ENCODE results near the gene PYDC2.
"Not testable (repeated sequence)": the region's sequence is repeated elsewhere in the genome, so short reads cannot be mapped to it uniquely, and the experiment has no call there.

PYDC2 gene

DNA sequence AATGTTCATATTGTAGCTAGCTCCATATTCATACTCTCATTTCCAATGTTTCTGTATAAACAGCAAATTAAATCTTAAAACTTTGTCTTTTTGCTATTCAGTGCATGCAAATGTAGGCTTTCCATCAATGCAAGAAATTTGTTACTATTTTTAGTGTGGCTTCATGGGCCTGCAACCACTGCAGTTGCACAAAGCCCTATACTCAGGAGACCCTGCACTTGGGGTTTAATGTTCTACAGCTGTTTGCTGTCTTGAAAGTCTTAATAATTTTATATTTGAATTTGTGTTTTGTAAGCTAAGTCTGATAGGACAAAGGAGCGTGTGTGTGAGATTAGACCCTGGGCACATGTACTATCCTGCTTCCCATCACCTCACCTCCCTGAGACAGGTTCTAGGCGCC is 9.6 kb downstream of the PYDC2 start:
- DNase-seq: no peak

DNA sequence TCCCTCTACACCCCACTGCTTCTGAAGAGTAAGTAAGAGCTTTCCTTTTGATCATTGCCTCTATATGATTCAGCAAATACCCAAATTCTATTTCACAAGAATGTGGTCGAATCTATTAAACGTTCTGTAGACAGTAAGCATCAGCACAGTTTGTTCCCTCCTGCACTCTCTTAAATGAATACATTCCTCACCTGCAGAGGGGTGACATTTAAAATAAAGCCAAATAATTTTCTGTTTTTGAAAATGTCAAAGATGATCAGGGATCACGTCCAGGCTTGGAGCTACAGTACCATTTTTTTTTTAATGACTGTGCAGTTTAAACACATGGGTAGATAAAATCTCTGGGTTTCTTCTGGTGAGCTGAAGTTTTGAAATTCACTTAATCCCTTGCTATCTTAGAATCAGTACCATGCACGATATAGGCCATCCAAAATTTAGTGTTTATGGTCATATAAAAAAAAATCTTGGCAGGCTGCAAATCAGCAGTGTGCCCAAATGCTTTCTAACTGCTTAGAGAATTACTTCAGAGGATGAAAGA is 12.8 kb downstream of the PYDC2 start:
- DNase-seq: no peak

DNA sequence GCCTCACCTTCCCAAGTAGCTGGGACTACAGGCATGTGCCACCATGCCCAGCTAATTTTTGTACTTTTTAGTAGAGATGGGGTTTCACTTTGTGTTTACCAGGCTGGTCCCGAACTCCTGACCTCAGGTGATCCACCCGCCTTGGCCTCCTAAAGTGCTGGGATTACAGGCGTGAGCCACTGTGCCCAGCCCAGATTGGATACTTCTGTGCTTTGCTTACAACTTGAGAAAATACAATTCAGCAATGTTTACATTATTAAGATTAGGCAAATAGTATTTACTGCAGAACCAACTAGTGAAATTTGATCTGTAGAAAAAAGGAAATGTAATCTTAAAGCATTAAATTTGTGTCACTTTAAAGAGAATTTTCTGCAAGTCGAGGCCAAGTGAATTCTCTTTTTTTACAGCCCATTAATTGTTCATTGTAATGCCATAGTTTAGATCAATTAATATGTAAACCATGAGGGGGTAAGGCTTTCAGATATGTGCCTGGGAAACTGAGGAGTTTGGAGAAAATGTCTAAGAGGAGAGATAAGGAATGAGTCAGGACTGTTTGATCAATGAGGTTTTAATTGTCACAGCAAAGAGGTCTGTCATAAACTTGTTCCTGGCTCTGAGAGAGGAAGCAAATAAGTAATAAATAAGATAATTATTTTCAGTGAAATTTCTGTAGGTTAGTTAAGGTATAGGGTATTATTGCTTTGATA is 15.3 kb downstream of the PYDC2 start:
- DNase-seq: no peak

DNA sequence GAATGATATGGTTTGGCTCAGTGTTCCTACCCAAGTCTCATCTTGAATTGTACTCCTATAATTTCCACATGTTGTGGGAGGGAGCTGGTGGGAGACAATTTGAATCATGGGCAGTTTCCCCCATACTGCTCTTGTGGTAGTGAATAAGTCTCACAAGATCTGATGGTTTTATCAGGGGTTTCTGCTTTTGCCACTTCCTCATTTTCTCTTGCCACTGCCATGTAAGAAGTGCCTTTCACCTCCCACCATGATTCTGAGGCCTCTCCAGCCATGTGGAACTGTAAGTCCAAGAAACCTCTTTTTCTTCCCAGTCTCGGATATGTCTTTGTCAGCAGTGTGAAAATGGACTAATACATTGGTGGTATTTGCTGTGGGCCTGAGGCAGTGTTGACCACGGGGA is 23.0 kb downstream of the PYDC2 start:
- DNase-seq: not testable (repeated sequence)

DNA sequence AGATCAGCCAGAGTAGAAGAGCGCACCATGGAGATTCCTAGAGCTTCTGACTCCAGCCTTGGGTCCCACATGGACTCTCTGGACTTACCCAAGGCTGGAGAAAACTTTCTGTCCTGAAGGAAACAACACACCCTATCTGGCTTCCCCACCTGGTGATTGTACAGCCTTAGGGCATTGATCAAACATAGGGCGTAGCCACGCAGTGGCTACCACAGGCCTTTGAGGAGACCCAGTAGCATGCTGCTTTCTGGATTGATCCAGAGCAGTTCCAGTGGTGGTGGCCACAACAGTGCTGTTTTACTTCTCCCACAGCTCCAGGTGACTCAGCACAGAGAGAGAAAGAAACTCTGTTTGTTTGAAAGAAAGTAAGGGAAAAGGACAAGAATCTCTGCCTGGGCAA is 23.5 kb downstream of the PYDC2 start:
- DNase-seq: no peak

DNA sequence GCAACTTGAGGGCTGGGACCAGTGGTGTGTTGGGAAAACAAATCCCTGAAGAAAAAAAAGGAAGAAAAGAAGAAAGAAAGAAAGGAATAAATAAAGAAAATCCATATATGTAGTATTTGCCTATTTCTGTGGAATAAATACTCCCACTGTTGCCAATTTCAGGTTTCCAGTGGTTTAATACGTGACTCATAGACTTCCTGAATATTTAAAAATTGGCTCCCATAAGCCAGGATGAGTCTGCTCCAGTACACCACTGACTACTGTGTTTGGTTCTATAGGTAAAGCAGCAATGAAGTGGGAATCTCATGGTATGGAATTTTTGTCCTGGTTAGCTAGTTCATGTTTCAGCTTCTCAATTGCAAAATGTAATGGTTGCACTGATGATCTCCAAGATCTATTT is 31.6 kb downstream of the PYDC2 start:
- DNase-seq: no peak

DNA sequence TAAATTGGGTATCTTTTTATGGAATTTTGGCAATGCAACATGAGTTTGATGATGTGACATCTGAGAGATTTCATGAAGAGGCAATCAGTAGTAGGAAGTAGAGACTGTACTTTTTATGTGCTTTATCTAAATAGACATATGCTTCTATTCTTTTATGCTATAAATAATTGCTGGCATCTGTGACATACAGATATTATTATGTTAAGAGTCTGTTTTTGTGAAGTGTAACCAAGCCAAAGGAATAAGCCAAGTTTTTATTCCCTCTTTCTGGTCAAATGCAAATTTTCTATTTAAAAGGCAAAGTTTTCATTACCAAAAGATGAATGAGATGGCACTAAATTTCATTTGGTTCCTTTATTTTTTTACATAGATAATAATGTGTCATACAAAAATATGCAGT is 32.4 kb downstream of the PYDC2 start:
- no peak for DNase-seq

DNA sequence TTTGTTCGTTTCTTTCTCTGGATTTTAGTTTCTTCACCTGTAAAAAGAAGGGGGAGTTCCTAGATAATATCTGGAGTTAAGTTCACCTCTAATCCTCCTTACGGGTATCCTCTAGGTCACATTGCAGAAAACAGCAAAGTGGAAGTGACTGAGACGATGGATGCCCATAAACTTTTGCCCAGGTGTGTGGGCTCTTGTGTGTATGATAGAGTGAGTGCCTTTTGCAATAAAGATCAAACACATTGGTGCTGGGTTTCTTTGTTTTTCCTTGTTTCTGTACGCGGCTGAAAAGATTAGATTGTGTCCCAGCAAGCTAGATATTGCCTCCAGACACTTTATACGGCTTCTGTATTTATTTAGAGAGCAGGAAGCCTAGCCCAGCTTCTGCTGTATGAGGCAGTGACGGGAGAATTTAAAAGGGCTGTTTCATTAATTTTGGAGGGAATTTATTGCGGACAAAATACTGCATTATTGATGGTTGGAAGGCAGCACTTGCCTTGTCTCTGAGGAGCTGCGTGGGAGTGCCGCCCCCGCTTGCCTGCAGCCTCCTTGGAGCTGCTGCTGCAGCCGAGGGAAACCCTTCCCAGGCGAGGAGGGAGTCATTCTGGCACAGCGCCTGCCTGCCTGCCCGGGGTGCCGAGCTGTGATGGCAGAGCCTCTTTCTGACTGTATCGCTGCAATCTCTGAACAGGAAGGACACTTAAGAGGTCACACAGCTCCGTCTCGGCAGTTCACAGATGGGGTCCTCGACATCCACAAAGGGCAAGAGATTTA is 38.5 kb downstream of the PYDC2 start:
- no peak for DNase-seq

DNA sequence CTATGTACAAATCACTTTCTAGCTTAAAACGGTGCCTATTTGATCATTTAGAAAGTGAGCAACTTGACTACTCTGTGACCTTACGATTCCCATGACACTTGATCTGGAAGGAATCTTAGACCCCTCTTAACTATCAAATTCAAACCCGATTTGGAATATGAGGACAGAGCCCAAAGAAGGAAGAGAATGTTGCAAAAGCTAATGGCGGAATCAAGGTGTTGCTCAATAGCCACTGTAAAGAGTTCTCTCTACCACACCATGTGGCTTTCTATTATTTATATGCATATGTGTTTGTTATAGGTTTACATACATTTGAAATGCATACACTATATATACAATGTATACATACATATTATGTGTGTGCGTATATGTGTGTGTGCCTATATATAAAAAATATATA is 39.9 kb downstream of the PYDC2 start:
- DNase-seq: no peak

DNA sequence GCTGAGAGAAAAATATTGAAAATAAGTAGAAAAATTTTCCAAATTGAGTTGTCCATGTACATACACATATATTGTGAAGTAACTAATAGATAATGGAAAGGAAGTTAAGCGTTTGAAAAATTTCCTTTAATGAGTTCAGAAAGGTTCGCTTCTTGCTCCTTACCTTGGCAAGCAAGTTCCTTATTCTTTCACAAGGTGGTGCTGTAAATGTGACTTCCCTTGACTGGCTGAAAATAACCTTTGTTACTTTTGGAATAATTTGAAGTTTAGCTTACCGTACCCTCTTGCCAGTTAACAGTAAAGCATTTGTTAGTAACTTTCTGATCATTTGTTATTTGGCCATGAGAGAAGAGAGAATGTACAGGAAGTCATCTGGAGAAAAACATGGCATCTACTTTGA is 41.6 kb downstream of the PYDC2 start:
- no peak for DNase-seq

DNA sequence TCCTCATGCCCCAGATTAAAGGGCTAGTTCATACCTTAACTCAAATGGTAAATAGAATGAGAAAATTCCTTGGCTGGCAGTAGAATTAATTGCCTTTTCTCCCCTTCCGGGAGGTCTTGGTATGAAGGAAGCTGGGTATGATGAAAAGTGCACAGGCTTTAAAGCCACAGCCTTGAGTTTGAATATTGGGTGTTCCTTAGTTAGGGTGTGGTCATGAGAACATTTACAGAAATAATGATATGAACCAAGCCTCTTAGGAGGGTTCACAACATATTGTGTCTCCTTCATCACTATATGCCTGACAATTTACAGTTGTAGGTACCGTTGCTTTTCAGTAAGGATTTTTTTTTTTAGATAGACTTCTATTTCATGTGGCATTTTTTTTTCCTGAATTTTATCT is 48.1 kb downstream of the PYDC2 start:
- DNase-seq: no peak
